GM19035 (cell line): ENCODE data around the gene MCOLN2.
"Not testable (repeated sequence)": the region's sequence is repeated elsewhere in the genome, so short reads cannot be mapped to it uniquely, and the experiment has no call there.

ENCODE experiments used
- ATAC-seq: cut with Tn5 transposase; IDR thresholded peaks from one replicate; pipeline ENCODE4 v1.9.1; 2021; ENCODE audit not compliant: unreplicated experiment

The MCOLN2 gene

GRCh38 chr1:84902727-84903126 is 94.2 kb downstream of the MCOLN2 start:
- not testable (repeated sequence) for ATAC-seq

DNA sequence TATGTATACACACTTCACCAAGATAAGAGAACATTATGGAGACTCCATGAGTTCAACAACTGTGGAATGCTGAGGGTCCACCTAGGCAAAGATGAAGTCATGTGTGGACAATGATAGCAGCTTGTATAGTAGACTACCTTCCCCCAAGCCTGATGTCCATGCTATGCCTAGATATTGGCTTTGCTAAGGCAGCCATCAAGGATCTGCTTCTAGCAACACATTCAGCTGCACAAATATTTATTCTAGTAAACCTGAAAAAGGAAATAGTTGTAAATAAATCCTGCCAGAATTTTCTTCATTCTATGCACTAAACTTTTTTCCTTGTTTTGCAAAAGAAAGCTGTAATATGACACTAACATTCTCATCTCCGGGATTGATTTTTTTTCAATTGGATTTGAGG is 96.9 kb downstream of the MCOLN2 start:
- no peak for ATAC-seq

DNA sequence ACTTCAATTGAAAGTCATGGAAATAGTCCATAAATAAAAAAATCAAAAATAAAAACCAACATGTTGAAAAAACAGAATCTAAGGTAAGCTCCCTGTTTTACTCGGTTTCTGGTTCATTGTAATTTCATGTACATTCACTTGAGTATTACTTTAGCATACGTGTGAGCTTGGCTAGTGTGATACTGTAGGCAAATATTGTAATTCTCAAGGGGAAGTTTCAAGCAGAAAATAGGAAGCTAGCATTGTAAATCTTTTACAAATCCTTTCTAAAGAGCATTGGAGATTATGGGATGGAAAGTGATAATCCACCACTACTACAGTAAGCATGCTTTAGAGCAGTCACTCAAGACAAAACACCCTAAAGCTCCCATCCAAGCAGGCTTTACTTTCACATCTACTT is 100.6 kb downstream of the MCOLN2 start:
- ATAC-seq: no peak

DNA sequence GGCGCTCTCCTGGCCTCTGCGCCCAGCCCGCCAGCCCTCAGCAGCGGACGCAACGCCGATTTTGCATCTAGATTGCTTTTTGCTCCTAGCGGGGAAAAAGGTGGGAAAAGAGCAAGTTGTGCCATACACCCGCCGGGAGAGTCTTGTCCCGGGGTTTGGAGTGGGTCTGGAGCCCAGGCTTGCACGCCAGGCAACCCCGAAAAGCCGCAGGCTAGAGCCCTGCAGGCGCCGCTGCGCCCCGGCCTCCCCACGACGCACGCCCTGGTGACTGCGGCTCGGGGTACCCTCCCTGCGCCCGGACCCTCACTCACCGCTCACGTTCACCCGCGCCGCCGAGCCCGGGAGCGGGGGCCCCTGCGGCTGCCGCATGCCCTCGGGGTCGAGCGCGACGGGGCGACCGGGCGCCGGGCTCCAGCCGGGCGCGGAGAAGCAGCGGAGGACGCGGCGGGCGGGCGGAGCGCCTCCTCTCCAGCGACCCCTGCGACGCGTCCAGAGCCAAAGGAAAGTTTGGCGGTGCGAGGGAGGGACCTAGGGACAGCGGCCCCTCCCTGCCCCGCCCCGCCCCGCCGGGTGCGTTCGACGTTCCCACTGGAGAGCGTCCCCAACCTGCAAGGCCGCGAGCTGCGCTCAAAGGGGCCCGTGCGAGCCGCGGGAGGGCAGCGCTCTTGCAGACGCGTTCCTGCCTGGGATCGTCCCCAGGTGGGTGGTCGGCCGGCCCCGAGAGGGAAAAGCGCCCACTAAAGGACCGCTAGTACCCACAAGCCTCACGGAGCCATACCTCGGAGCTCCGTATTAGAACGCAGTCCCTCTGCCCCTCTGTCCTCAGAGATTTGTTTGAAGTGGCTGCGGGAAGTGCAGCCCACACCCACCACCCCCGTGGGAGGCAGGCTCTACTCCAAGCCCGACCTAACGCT is 104.0 kb downstream of the MCOLN2 start, which contains the start of gene LPAR3:
LPAR3 (minus strand) TSS at position 502 of the 914 bp plus-strand sequence. CDS start 27,086 bp downstream, outside the sequence.
- no peak for ATAC-seq

GRCh38 chr1:84890566-84890965 is 106.3 kb downstream of the MCOLN2 start:
- no peak for ATAC-seq

DNA sequence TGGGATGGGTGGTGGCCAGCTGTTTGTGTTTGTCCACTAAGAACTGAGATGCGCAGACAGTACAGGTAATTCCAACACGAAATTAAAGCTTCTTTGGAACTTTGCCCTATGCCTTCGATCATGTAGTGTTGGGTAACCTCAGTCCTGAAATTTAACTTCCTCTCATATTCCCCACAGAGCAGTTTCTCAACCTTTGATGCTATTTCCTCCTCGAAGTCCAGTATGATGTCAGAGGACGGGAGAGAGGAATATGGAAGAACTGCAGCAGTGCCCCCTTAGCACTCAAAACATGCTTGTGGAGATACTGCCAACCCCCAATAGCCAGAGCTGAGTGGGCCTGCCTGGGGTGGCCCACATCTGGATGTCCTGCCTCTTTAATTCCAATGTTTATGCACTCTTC is 107.5 kb downstream of the MCOLN2 start:
- no peak for ATAC-seq

GRCh38 chr1:84888753-84889152 is 108.2 kb downstream of the MCOLN2 start:
- no peak for ATAC-seq

DNA sequence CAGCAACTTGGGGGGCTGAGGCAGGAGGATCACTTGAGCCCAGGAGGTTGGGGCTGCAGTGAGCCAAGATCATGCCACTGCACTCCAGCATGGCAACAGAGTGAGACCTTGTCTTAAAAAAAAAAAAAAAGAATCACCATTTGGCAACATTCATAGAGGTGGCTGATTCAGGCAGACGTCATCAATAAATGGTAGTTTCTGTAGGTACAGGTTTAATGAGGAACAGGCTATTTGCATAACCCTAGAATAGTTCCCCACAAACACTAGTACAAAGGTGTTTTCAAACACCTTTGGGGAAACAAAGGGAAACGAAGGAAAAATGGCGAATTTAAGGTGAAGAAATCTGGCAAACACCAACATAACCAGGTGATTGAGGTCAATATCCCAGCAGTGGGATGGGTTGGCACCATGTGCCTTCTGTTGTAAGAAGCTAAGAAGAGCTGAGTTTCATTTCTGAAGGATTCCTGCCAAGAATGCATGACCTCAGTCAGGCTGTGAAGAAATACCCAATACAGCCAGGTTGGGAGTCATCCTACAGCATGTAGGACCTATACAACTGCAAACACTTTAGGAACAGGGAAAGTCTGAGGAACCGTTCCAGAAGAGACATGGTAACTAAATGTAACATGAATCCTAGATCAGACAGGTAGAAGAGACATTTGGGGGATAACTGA is 109.5 kb downstream of the MCOLN2 start:
- ATAC-seq: no peak

DNA sequence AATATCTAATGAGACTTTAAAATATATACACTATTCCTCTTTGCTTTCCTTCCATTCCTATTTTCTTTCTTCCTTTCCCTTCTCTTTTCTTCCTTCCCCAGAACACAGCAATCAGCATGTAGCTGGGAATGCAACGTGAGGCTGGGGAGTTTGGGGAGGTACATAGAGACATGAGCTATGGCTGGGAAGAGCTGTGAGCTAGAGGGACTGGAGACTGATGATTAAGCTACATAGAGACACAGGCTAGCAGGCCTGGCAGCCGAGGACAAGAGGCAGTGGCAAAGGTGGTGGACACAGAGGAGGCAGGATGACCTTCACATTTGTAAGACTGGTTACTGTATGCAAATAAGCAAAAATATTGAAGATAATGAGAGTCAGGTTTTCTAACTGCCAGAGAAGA is 111.4 kb downstream of the MCOLN2 start:
- no peak for ATAC-seq

- no peak for ATAC-seq
Measured at GRCh38 chr1:84884671-84885389, 112.1 kb downstream of the MCOLN2 start.

DNA sequence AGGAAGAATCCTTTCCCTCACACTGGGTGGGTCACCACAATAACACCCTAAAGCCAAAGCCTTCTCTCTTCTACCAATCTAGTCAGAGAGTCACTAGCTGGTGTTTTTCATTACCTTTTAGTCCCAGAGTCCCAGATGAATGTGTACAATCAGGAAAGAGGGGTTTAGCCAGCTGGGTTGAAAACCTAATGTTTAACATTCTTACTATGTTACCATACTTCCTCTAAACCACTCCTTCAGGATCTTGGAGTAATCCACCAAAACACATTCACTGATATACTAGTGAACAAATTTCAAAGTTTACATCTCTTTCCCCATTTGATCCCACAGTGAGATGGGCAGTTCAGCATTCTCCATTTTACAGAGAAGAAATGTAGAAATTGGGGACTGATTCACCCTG is 113.6 kb downstream of the MCOLN2 start:
- ATAC-seq: no peak

DNA sequence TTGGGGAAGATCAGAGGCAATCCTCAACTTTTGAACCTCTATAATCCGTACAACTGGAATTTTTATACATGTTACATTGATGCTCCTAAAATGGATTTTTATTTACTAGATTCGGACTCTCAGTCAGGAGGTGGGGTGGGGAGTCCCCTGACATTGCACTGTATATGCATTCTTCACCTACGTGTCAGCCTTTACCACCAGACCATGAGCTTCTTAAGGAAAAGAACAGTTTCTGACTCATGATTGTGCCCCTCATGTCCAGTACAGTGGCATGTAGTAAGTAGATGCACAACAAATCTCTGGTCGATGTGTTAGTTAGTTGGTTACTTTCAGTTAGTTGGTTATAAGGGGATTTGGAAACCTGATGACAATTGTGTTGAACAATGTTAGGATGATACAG is 119.3 kb downstream of the MCOLN2 start:
- ATAC-seq: no peak

- no peak for ATAC-seq
Measured at GRCh38 chr1:84876353-84876752, 120.6 kb downstream of the MCOLN2 start.
